K562 (cell line): ENCODE measurements around the gene CDK14.

Source experiments
- ATF2 ChIP-seq: sonication (generic); formaldehyde crosslinking; IDR thresholded peaks from 2 replicates; pipeline ENCODE4 v1.8.1; 2022; ENCODE audit warnings: missing genetic modification reagents
- CREM ChIP-seq: IDR thresholded peaks from 2 replicates; pipeline ENCODE4 v1.6.1; 2014; ENCODE audit warnings: antibody characterized with exemption, low read depth
- CTCF ChIP-seq, 3 experiments: IDR thresholded peaks in 2 of 3; conservative IDR thresholded peaks in 1 of 3; 2 replicates each; pipeline ENCODE4 v1.5.1; 2011 to 2012; ENCODE audit warnings: low read length in 3 of 3, mild to moderate bottlenecking in 3 of 3, control low read depth in 2 of 3, improper control_type of control experiment in 1 of 3, inconsistent platforms in 1 of 3, low read depth in 1 of 3, mixed read lengths in 1 of 3, moderate library complexity in 1 of 3; ENCODE audit not compliant: insufficient read depth in 2 of 3
- MAZ ChIP-seq, 2 experiments: fragments of 450-650 bp in 1 of 2; sonication (generic) in 1 of 2; formaldehyde crosslinking; IDR thresholded peaks in 1 of 2; conservative IDR thresholded peaks in 1 of 2; 2 replicates each; pipeline versions ENCODE4 v1.4.0 to v1.5.0; 2020; ENCODE audit warnings: mild to moderate bottlenecking in 1 of 2, missing genetic modification reagents in 1 of 2
- NR2C2 ChIP-seq, 2 experiments: fragments of 200-800 bp in 1 of 2; sonication (Bioruptor generic) in 1 of 2; sonication (generic) in 1 of 2; formaldehyde crosslinking in 1 of 2; IDR thresholded peaks; 2 replicates each; pipeline versions ENCODE4 v1.6.1 to v1.8.0; 2016 to 2022; ENCODE audit warnings: mild to moderate bottlenecking in 1 of 2, missing compliant biosample characterization in 1 of 2, missing genetic modification characterization in 1 of 2, missing genetic modification reagents in 1 of 2
- POLR2AphosphoS5 ChIP-seq: IDR thresholded peaks from 2 replicates; pipeline ENCODE4 v1.6.1; 2011; ENCODE audit warnings: mild to moderate bottlenecking, low read depth, low read length, moderate library complexity; ENCODE audit not compliant: control insufficient read depth, insufficient read depth

- no peak for TF ChIP-seq ATF2
- no peak for TF ChIP-seq CREM
- no peak for TF ChIP-seq NR2C2 (CRISPR knock-in tag; IDR thresholded peaks at IDR 0.05)
- TF ChIP-seq NR2C2 (tag; IDR thresholded peaks at IDR 0.05), result no peak
- no peak for TF ChIP-seq CTCF (IDR thresholded peaks at IDR 0.05 in 2 of 3, conservative IDR thresholded peaks at IDR 0.05 in 1 of 3; ENCODE audit: insufficient read depth in 2 of 3, low read depth in 1 of 3, low read length in 3 of 3)
- no peak for TF ChIP-seq MAZ (CRISPR knock-in tag; conservative IDR thresholded peaks at IDR 0.05 in 1 of 2, IDR thresholded peaks at IDR 0.05 in 1 of 2)
- no peak for TF ChIP-seq POLR2AphosphoS5
Measured at GRCh38 chr7:91187061-91187460, 590.9 kb downstream of the CDK14 start.
